Keratinocyte (primary cell): ENCODE measurements around the gene ERBB4. TPM values are rescaled to one million over a fixed set of nuclear protein-coding genes. Genes with fewer than 3 reads are reported as not detected.

Experiments
- DNase-seq: peaks from one replicate; pipeline ENCODE4 v3.0.0-alpha.2; 2011; ENCODE audit warnings: low read depth, missing footprints, low spot score
- FAIRE-seq: peaks from 2 replicates; lab custom pipeline; 2011; peaks lifted over from hg19 to GRCh38; lab: Jason Lieb, UNC
- H2AFZ ChIP-seq: 2 replicates; pipeline ENCODE4 v1.6.0; 2012; ENCODE audit warnings: low read length, control low read depth, inconsistent platforms; ENCODE audit not compliant: control insufficient read depth
- H3K27ac ChIP-seq: 2 replicates; pipeline ENCODE4 v1.5.1; 2011; ENCODE audit warnings: low read length; ENCODE audit not compliant: control insufficient read depth, insufficient read depth
- H3K27me3 ChIP-seq: 3 replicates; pipeline ENCODE4 v1.6.0; 2011; ENCODE audit warnings: low read length; ENCODE audit not compliant: control insufficient read depth, insufficient read depth; ENCODE audit errors: extremely low read depth
- H3K36me3 ChIP-seq, 2 experiments: 2 replicates in 1 of 2; 3 replicates in 1 of 2; pipeline ENCODE4 v1.5.1; 2011; ENCODE audit warnings: low read length in 2 of 2, mild to moderate bottlenecking in 1 of 2; ENCODE audit not compliant: control insufficient read depth in 2 of 2, insufficient read depth in 2 of 2; ENCODE audit errors: extremely low read depth in 1 of 2
- H3K4me1 ChIP-seq: 3 replicates; pipeline ENCODE4 v1.5.1; 2011; ENCODE audit warnings: low read length; ENCODE audit not compliant: control insufficient read depth, insufficient read depth; ENCODE audit errors: extremely low read depth
- H3K4me2 ChIP-seq: 3 replicates; pipeline ENCODE4 v1.6.0; 2011; ENCODE audit warnings: low read depth, low read length; ENCODE audit not compliant: control insufficient read depth, insufficient read depth; ENCODE audit errors: extremely low read depth
- H3K4me3 ChIP-seq, 3 experiments: fragments of 200-600 bp in 1 of 3; sonication (generic) in 1 of 3; 2 replicates in 2 of 3; 3 replicates in 1 of 3; pipeline ENCODE4 v1.5.1; 2011 to 2016; ENCODE audit warnings: low read length in 3 of 3, mild to moderate bottlenecking in 3 of 3, control low read depth in 2 of 3, inconsistent platforms in 1 of 3, low read depth in 1 of 3, mixed read lengths in 1 of 3, mixed run types in 1 of 3, moderate library complexity in 1 of 3; ENCODE audit not compliant: control insufficient read depth in 2 of 3, insufficient read depth in 2 of 3; ENCODE audit errors: extremely low read depth in 1 of 3
- H3K79me2 ChIP-seq: 2 replicates; pipeline ENCODE4 v1.6.0; 2012; ENCODE audit warnings: low read length; ENCODE audit not compliant: control insufficient read depth, insufficient read depth
- H3K9ac ChIP-seq: 3 replicates; pipeline ENCODE4 v1.6.0; 2011; ENCODE audit warnings: low read length; ENCODE audit not compliant: control insufficient read depth, insufficient read depth; ENCODE audit errors: extremely low read depth
- H3K9me1 ChIP-seq: 3 replicates; pipeline ENCODE4 v1.6.0; 2011; ENCODE audit warnings: low read length; ENCODE audit not compliant: control insufficient read depth, insufficient read depth; ENCODE audit errors: extremely low read depth
- H3K9me3 ChIP-seq: 2 replicates; pipeline ENCODE4 v1.5.1; 2012; ENCODE audit warnings: low read depth, low read length; ENCODE audit not compliant: control insufficient read depth
- H4K20me1 ChIP-seq: 3 replicates; pipeline ENCODE4 v1.6.0; 2011; ENCODE audit warnings: low read length; ENCODE audit not compliant: control insufficient read depth, insufficient read depth; ENCODE audit errors: extremely low read depth
- EZH2 ChIP-seq: IDR thresholded peaks from one replicate; pipeline ENCODE4 v1.6.1; 2012; ENCODE audit warnings: inconsistent platforms, mild to moderate bottlenecking, low read length, moderate library complexity
- dilution Hi-C: fragments of 300-500 bp; cut with MboI; formaldehyde crosslinking; loops from one replicate; pipeline ENCODE4 v1.7.0; 2020; ENCODE audit warnings: low sequenced_read_pairs; ENCODE audit not compliant: extremely low pct_ligation_motif_present
- polyA plus RNA-seq, 5 experiments: library from polyadenylated mRNA; depleted of rRNA in 3 of 5; stranded (reverse) in 3 of 5; stranded (forward) in 1 of 5; unstranded in 1 of 5; fragments of >200 nt; gene quantifications; 1 replicate in 1 of 5; 2 replicates in 3 of 5; 3 replicates in 1 of 5; pipeline versions ENCODE4 v1.2.1 to v1.2.3, GENCODE V29; 2011 to 2012; ENCODE audit warnings: missing spikeins in 2 of 5, low read depth in 1 of 5, low replicate concordance in 1 of 5
- TF ChIP-seq, protein P1 (sequence below), 3 experiments: IDR thresholded peaks in 1 of 3; conservative IDR thresholded peaks in 1 of 3; optimal IDR thresholded peaks in 1 of 3; 2 replicates in 2 of 3; 3 replicates in 1 of 3; pipeline versions ENCODE3 to v1.5.1; 2011; ENCODE audit warnings: low read length in 3 of 3, mild to moderate bottlenecking in 3 of 3, moderate library complexity in 2 of 3, control low read depth in 1 of 3, inconsistent platforms in 1 of 3; ENCODE audit not compliant: insufficient read depth in 2 of 3; ENCODE audit errors: extremely low read depth in 1 of 3

Gene ERBB4
- polyA plus RNA-seq, 1 donor (not counting 4 experiments of a cell fraction or from before 2014, with no cell fraction given) = 0.01 TPM

DNA sequence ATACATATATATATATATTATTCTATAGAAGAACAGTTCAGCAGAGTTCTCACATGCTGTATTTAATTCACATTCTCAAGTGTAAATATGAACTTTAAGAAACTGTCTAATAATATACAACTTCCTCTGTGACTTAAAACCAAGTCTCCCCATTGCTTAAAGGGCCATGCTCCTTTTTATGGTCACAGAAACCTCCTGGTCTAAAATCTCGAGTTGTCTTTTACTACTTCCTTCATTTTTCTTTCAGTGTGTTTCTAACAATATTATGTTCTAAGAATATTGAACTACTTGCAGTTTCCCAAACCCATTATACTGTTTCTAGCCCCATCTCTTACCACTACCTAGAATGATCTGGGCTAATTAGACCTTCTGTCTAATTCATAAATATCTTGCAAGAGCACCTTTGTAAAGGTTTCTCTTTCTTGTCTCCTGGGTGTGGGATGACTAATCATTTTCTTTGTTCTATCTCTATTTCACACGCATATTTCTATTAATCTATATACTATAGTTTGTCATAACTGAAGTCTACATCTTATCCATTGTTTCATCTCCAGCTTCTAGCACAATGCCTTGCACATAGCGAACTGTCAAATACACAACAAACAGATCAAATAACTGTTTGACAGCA is 48.8 kb downstream of the ERBB4 start:
- Histone ChIP-seq H3K27ac (no peak overlapping the region), H3K27me3 (no peaks in the 10 kb centered on the region), H3K79me2 (no peaks in the 10 kb centered on the region), H2AFZ (no peak overlapping the region), H3K9ac (no peak overlapping the region), H3K36me3 (no peaks in the 10 kb centered on the region), H3K9me1 (no peaks in the 10 kb centered on the region), H3K4me1 (no peaks in the 10 kb centered on the region), H3K9me3 (no peaks in the 10 kb centered on the region), H3K4me3 (no peak overlapping the region), H4K20me1 (no peaks in the 10 kb centered on the region), H3K4me2 (no peak overlapping the region)
- TF ChIP-seq, protein P1, sequence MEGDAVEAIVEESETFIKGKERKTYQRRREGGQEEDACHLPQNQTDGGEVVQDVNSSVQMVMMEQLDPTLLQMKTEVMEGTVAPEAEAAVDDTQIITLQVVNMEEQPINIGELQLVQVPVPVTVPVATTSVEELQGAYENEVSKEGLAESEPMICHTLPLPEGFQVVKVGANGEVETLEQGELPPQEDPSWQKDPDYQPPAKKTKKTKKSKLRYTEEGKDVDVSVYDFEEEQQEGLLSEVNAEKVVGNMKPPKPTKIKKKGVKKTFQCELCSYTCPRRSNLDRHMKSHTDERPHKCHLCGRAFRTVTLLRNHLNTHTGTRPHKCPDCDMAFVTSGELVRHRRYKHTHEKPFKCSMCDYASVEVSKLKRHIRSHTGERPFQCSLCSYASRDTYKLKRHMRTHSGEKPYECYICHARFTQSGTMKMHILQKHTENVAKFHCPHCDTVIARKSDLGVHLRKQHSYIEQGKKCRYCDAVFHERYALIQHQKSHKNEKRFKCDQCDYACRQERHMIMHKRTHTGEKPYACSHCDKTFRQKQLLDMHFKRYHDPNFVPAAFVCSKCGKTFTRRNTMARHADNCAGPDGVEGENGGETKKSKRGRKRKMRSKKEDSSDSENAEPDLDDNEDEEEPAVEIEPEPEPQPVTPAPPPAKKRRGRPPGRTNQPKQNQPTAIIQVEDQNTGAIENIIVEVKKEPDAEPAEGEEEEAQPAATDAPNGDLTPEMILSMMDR (optimal IDR thresholded peaks at IDR 0.05 in 1 of 3, IDR thresholded peaks at IDR 0.05 in 1 of 3, conservative IDR thresholded peaks at IDR 0.05 in 1 of 3; ENCODE audit: extremely low read depth in 1 of 3, insufficient read depth in 2 of 3, low read length in 3 of 3) = no peak
- TF ChIP-seq EZH2 = no peak
- dilution Hi-C loops = no loop called here
- DNase-seq (no peak), FAIRE-seq (no peak)

DNA sequence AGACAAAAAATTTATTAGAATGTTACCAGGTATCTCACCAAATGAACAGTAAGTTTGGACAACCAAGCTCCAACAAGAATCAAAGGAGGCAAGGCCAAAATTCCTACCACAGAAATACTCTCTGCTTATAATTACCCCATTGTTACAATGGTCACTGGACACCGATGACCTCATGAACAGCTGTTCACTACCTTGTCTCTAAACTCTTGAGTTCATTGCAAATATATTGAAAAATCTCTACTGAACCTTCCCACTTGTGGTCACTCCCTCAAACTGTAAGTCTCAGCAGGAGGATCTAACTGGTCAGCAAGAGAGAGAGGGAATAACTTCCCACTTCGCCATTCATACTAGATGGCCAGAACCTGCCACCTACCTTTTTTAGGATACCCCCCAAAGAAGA is 50.0 kb downstream of the ERBB4 start:
- Histone ChIP-seq H3K9ac (no peak overlapping the region), H3K4me2 (no peak overlapping the region), H3K27me3 (no peaks in the 10 kb centered on the region), H3K4me1 (no peaks in the 10 kb centered on the region), H3K36me3 (no peaks in the 10 kb centered on the region), H3K4me3 (no peak overlapping the region), H4K20me1 (no peaks in the 10 kb centered on the region), H2AFZ (no peak overlapping the region), H3K79me2 (no peaks in the 10 kb centered on the region), H3K9me3 (no peaks in the 10 kb centered on the region), H3K27ac (no peak overlapping the region), H3K9me1 (no peaks in the 10 kb centered on the region)
- FAIRE-seq (no peak), DNase-seq (no peak)
- no peak for TF ChIP-seq EZH2
- TF ChIP-seq, protein P1 (optimal IDR thresholded peaks at IDR 0.05 in 1 of 3, IDR thresholded peaks at IDR 0.05 in 1 of 3, conservative IDR thresholded peaks at IDR 0.05 in 1 of 3; ENCODE audit: extremely low read depth in 1 of 3, insufficient read depth in 2 of 3, low read length in 3 of 3) = no peak
- dilution Hi-C loops = no loop called here
